WTC11 (cell line): ENCODE data around the gene ERVK3-1. TPM values are rescaled to one million over a fixed set of nuclear protein-coding genes. Genes with fewer than 3 reads are reported as not detected.

Source experiments
- ATAC-seq: fragments of 200-7000 bp; cut with Tn5 transposase; 2 replicates; pipeline ENCODE4 v1.10.0; 2021; ENCODE audit warnings: mild to moderate bottlenecking, moderate library complexity
- CTCF ChIA-PET: fragments of 300-600 bp; sonication (Branson Sonifier 250); formaldehyde crosslinking; loops from one replicate; lab custom pipeline; 2021; ENCODE audit warnings: antibody characterized with exemption; lab: Charles Lee
- POLR2A ChIA-PET: fragments of 350-600 bp; sonication (Branson Sonifier 250); formaldehyde crosslinking; loops from one replicate; lab custom pipeline; 2021; ENCODE audit warnings: antibody characterized with exemption; lab: Charles Lee
- DNase-seq: peaks from one replicate; pipeline ENCODE4 v3.0.0; 2021; ENCODE audit warnings: low spot score
- H3K27ac Mint-ChIP-seq: 2 replicates; pipeline ENCODE4 v1.8.0; 2021; ENCODE audit warnings: mixed read lengths
- H3K27me3 Mint-ChIP-seq: 2 replicates; pipeline ENCODE4 v1.8.0; 2021; ENCODE audit warnings: low read depth, mild to moderate bottlenecking, moderate library complexity, mixed read lengths
- H3K36me3 Mint-ChIP-seq: 2 replicates; pipeline ENCODE4 v1.8.0; 2021; ENCODE audit warnings: mixed read lengths
- H3K4me1 Mint-ChIP-seq: 2 replicates; pipeline ENCODE4 v1.8.0; 2022; ENCODE audit warnings: mixed read lengths
- H3K4me3 Mint-ChIP-seq: 2 replicates; pipeline ENCODE4 v1.8.0; 2021; ENCODE audit warnings: mild to moderate bottlenecking, moderate library complexity, mixed read lengths
- H3K9me3 Mint-ChIP-seq: 2 replicates; pipeline ENCODE4 v1.8.0; 2021; ENCODE audit warnings: mixed read lengths
- AFF4 ChIP-seq: sonication (generic); formaldehyde crosslinking; IDR thresholded peaks from 2 replicates; pipeline ENCODE4 v1.8.1; 2023; ENCODE audit warnings: mild to moderate bottlenecking, missing genetic modification reagents, borderline replicate concordance
- ATF6 ChIP-seq: sonication (generic); formaldehyde crosslinking; IDR thresholded peaks from 2 replicates; pipeline ENCODE4 v1.8.1; 2023; ENCODE audit warnings: mild to moderate bottlenecking, missing genetic modification reagents
- CDX4 ChIP-seq: fragments of 250-450 bp; sonication (Bioruptor Pico); IDR thresholded peaks from 2 replicates; pipeline ENCODE4 v1.9.0; 2021; ENCODE audit warnings: moderate library complexity, mild to moderate bottlenecking, inconsistent platforms, borderline replicate concordance
- E2F5 ChIP-seq: sonication (generic); formaldehyde crosslinking; IDR thresholded peaks from 2 replicates; pipeline ENCODE4 v1.8.1; 2022; ENCODE audit warnings: mild to moderate bottlenecking, moderate library complexity, missing genetic modification reagents
- FOXJ3 ChIP-seq: sonication (generic); formaldehyde crosslinking; IDR thresholded peaks from 2 replicates; pipeline ENCODE4 v1.9.0; 2021; ENCODE audit warnings: missing genetic modification reagents, mild to moderate bottlenecking, borderline replicate concordance
- GRHL2 ChIP-seq: fragments of 250-450 bp; sonication (Bioruptor Pico); IDR thresholded peaks from 2 replicates; pipeline ENCODE4 v1.8.0; 2022; ENCODE audit warnings: mild to moderate bottlenecking, moderate library complexity; ENCODE audit not compliant: insufficient replicate concordance, severe bottlenecking
- HMGA2 ChIP-seq: fragments of 250-450 bp; sonication (Bioruptor Pico); IDR thresholded peaks from 2 replicates; pipeline ENCODE4 v1.4.0; 2021; ENCODE audit warnings: mild to moderate bottlenecking, moderate library complexity
- HMGXB4 ChIP-seq: sonication (generic); formaldehyde crosslinking; IDR thresholded peaks from 2 replicates; pipeline ENCODE4 v1.8.1; 2023; ENCODE audit warnings: mild to moderate bottlenecking, moderate library complexity, missing genetic modification reagents
- IRF2 ChIP-seq: sonication (generic); formaldehyde crosslinking; IDR thresholded peaks from 2 replicates; pipeline ENCODE4 v1.8.0; 2022; ENCODE audit warnings: low read depth, missing genetic modification reagents, borderline replicate concordance
- JAZF1 ChIP-seq: fragments of 250-450 bp; sonication (Bioruptor Pico); IDR thresholded peaks from 2 replicates; pipeline ENCODE4 v1.9.0; 2021; ENCODE audit warnings: moderate library complexity, mild to moderate bottlenecking, inconsistent platforms
- PREB ChIP-seq: sonication (generic); formaldehyde crosslinking; IDR thresholded peaks from 2 replicates; pipeline ENCODE4 v1.8.1; 2022; ENCODE audit warnings: mild to moderate bottlenecking, missing genetic modification reagents, moderate library complexity, borderline replicate concordance
- SMAD3 ChIP-seq: sonication (generic); formaldehyde crosslinking; IDR thresholded peaks from 2 replicates; pipeline ENCODE4 v1.8.0; 2022; ENCODE audit warnings: missing genetic modification reagents, mild to moderate bottlenecking, borderline replicate concordance
- ZNF121 ChIP-seq: sonication (generic); formaldehyde crosslinking; IDR thresholded peaks from 2 replicates; pipeline ENCODE4 v1.8.0; 2023; ENCODE audit warnings: missing genetic modification reagents
- ZNF416 ChIP-seq: fragments of 250-450 bp; sonication (Bioruptor Pico); IDR thresholded peaks from 2 replicates; pipeline ENCODE4 v1.9.0; 2021; ENCODE audit warnings: mild to moderate bottlenecking, inconsistent platforms
- ZNF532 ChIP-seq: fragments of 250-450 bp; sonication (Bioruptor Pico); IDR thresholded peaks from 2 replicates; pipeline ENCODE4 v1.9.0; 2021; ENCODE audit warnings: mild to moderate bottlenecking, borderline replicate concordance
- ZSCAN18 ChIP-seq: fragments of 250-450 bp; sonication (Bioruptor Pico); IDR thresholded peaks from 2 replicates; pipeline ENCODE4 v2.1.2; 2022; ENCODE audit warnings: mild to moderate bottlenecking, moderate library complexity
- total RNA-seq: library from RNA; stranded (reverse); gene quantifications from 3 replicates; pipeline ENCODE4 v1.2.3, GENCODE V29; 2021

The ERVK3-1 gene
- total RNA-seq, 1 experiment from 2014 or later = 26.0 TPM

- no peak for TF ChIP-seq E2F5 (CRISPR knock-in tag)
- no peak for TF ChIP-seq HMGXB4
- no peak for TF ChIP-seq ZNF121 (CRISPR knock-in tag)
- no peak for TF ChIP-seq ZNF532 (CRISPR knock-in tag)
- TF ChIP-seq FOXJ3 (CRISPR knock-in tag) = no peak
- no peak for TF ChIP-seq JAZF1 (CRISPR knock-in tag)
- TF ChIP-seq ZNF416 (CRISPR knock-in tag) = no peak
- no peak for TF ChIP-seq PREB (CRISPR knock-in tag)
- TF ChIP-seq AFF4 (CRISPR knock-in tag) = no peak
- TF ChIP-seq HMGA2 (CRISPR knock-in tag) = no peak
Measured at GRCh38 chr19:58274771-58275201, 30.4 kb upstream of the ERVK3-1 start (continued).

GRCh38 chr19:58275564-58275963 is 29.6 kb upstream of the ERVK3-1 start:
- H3K36me3 Mint-ChIP-seq = peaks cover 40% of the 10 kb centered on the region
- no peak overlapping the region for H3K27ac Mint-ChIP-seq
- H3K4me3 Mint-ChIP-seq = no peak overlapping the region
- ATAC-seq (no peak), DNase-seq (no peak)
- POLR2A ChIA-PET = no interaction called here
- H3K27me3 Mint-ChIP-seq = no peaks in the 10 kb centered on the region; the same call in 1 of the 2 replicates
- TF ChIP-seq GRHL2 (CRISPR knock-in tag) = no peak
- TF ChIP-seq IRF2 (CRISPR knock-in tag) = no peak
- no peak for TF ChIP-seq ZNF416 (CRISPR knock-in tag)
- TF ChIP-seq SMAD3 (CRISPR knock-in tag) = no peak
- no peak for TF ChIP-seq CDX4 (CRISPR knock-in tag)
- TF ChIP-seq ATF6 (CRISPR knock-in tag) = no peak
- no peak for TF ChIP-seq ZSCAN18 (CRISPR knock-in tag)
- CTCF ChIA-PET = interaction anchor here (0.6 kb wide), 1 partner anchor 252 kb away, joined by 3 read pairs; no protein-coding TSS in a partner anchor
- peaks cover 13% of the 10 kb centered on the region for H3K4me1 Mint-ChIP-seq
- H3K9me3 Mint-ChIP-seq = peaks cover 7% of the 10 kb centered on the region; the same call in 1 of the 2 replicates
